Thyroid gland (tissue), 4 donors: ENCODE measurements around the gene NPRL2.

ENCODE experiments used
- POLR2A ChIP-seq, 2 donors: fragments of 450-650 bp; IDR thresholded peaks; one replicate each; pipeline ENCODE4 v1.6.1; 2017; ENCODE audit warnings: antibody characterized with exemption in 2 of 2, mild to moderate bottlenecking in 2 of 2, moderate library complexity in 1 of 2
- TF ChIP-seq, protein P1 (sequence below), 6 experiments: fragments of 200-600 bp in 3 of 6; fragments of 450-650 bp in 3 of 6; sonication (generic) in 3 of 6; IDR thresholded peaks; one replicate each; pipeline ENCODE4 v1.5.1; 2016 to 2019; ENCODE audit warnings: antibody characterized with exemption in 6 of 6, mild to moderate bottlenecking in 2 of 6, inconsistent platforms in 1 of 6, moderate library complexity in 1 of 6

DNA sequence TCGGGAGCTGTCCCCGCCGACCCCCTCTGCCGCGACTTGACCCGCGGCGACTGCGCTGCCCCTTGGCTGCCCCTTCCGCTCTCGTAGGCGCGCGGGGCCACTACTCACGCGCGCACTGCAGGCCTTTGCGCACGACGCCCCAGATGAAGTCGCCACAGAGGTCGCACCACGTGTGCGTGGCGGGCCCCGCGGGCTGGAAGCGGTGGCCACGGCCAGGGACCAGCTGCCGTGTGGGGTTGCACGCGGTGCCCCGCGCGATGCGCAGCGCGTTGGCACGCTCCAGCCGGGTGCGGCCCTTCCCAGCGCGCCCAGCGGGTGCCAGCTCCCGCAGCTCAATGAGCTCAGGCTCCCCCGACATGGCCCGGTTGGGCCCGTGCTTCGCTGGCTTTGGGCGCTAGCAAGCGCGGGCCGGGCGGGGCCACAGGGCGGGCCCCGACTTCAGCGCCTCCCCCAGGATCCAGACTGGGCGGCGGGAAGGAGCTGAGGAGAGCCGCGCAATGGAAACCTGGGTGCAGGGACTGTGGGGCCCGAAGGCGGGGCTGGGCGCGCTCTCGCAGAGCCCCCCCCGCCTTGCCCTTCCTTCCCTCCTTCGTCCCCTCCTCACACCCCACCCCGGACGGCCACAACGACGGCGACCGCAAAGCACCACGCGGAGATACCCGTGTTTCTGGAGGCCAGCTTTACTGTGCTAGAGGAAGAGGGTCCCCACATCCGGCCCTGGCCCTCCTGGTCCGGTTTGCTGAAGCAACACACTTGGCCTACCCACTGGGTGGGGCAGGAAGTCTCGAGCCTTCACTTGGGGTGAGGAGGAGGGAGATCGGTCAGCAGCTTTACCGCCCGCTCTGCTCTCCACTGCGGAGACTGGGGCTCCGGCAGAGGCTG, 9.9 kb downstream of the NPRL2 start, which contains the start of gene RASSF1:
- TF ChIP-seq, protein P1, sequence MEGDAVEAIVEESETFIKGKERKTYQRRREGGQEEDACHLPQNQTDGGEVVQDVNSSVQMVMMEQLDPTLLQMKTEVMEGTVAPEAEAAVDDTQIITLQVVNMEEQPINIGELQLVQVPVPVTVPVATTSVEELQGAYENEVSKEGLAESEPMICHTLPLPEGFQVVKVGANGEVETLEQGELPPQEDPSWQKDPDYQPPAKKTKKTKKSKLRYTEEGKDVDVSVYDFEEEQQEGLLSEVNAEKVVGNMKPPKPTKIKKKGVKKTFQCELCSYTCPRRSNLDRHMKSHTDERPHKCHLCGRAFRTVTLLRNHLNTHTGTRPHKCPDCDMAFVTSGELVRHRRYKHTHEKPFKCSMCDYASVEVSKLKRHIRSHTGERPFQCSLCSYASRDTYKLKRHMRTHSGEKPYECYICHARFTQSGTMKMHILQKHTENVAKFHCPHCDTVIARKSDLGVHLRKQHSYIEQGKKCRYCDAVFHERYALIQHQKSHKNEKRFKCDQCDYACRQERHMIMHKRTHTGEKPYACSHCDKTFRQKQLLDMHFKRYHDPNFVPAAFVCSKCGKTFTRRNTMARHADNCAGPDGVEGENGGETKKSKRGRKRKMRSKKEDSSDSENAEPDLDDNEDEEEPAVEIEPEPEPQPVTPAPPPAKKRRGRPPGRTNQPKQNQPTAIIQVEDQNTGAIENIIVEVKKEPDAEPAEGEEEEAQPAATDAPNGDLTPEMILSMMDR (IDR thresholded peaks at IDR 0.05): no peak
- TF ChIP-seq POLR2A (IDR thresholded peaks at IDR 0.05): peak in 1 of 2 donors; percentile 27
